ENCODE results near the gene STX18. TPM values are rescaled to one million over a fixed set of nuclear protein-coding genes. Genes with fewer than 3 reads are reported as not detected.

STX18 gene
- polyA plus RNA-seq, 4 donors, result 24.2 to 55.0 (median 38.7) TPM

GRCh38 chr4:4432341-4433125 lies 109.3 kb downstream of the STX18 start:
- no peak for FAIRE-seq
- Histone ChIP-seq H3K27me3 (ENCODE audit: control insufficient read depth in 3 of 3, insufficient read depth in 3 of 3, low read length in 3 of 3) (no peaks in the 10 kb centered on the region), H3K27ac (ENCODE audit: low read depth in 1 of 3, low read length in 2 of 3) (no peak overlapping the region), H3K4me1 (ENCODE audit: control insufficient read depth in 3 of 3, insufficient read depth in 2 of 3, low read depth in 1 of 3, low read length in 2 of 3) (no peaks in the 10 kb centered on the region), H3K9me3 (ENCODE audit: control insufficient read depth in 2 of 2, insufficient read depth in 1 of 2, low read depth in 1 of 2, low read length in 1 of 2) (no peaks in the 10 kb centered on the region), H3K36me3 (ENCODE audit: control insufficient read depth in 3 of 3, insufficient read depth in 2 of 3, low read depth in 1 of 3, low read length in 3 of 3) (peaks cover 0 to 44% (median 15%) of the 10 kb centered on the region in 3 donors), H3K4me3 (ENCODE audit: low read depth in 1 of 3, low read length in 3 of 3) (no peak overlapping the region)
- DNase-seq, result no peak
- WGBS, 3 donors, result 95 to 96% (median 96%) methylated on average over 11 of the region's 11 CpGs

- Histone ChIP-seq H3K27ac (ENCODE audit: low read depth in 1 of 3, low read length in 2 of 3) (no peak overlapping the region), H3K4me3 (ENCODE audit: low read depth in 1 of 3, low read length in 3 of 3) (no peak overlapping the region), H3K27me3 (ENCODE audit: control insufficient read depth in 3 of 3, insufficient read depth in 3 of 3, low read length in 3 of 3) (no peaks in the 10 kb centered on the region), H3K9me3 (ENCODE audit: control insufficient read depth in 2 of 2, insufficient read depth in 1 of 2, low read depth in 1 of 2, low read length in 1 of 2) (no peaks in the 10 kb centered on the region), H3K4me1 (ENCODE audit: control insufficient read depth in 3 of 3, insufficient read depth in 2 of 3, low read depth in 1 of 3, low read length in 2 of 3) (no peaks in the 10 kb centered on the region), H3K36me3 (ENCODE audit: control insufficient read depth in 3 of 3, insufficient read depth in 2 of 3, low read depth in 1 of 3, low read length in 3 of 3) (peaks cover 0 to 41% (median 11%) of the 10 kb centered on the region in 3 donors)
- WGBS, 3 donors, result 70 to 80% (median 77%) methylated on average over 7 of the region's 7 CpGs
- DNase-seq, result peak; percentile 27 to 41
- no peak for FAIRE-seq
Observed at GRCh38 chr4:4430492-4431195, 111.2 kb downstream of the STX18 start.

GRCh38 chr4:4428966-4429875 lies 112.6 kb downstream of the STX18 start:
- Histone ChIP-seq H3K4me1 (ENCODE audit: control insufficient read depth in 3 of 3, insufficient read depth in 2 of 3, low read depth in 1 of 3, low read length in 2 of 3) (peaks cover 0 to 6% (median 0%) of the 10 kb centered on the region in 3 donors), H3K9me3 (ENCODE audit: control insufficient read depth in 2 of 2, insufficient read depth in 1 of 2, low read depth in 1 of 2, low read length in 1 of 2) (no peaks in the 10 kb centered on the region), H3K27me3 (ENCODE audit: control insufficient read depth in 3 of 3, insufficient read depth in 3 of 3, low read length in 3 of 3) (no peaks in the 10 kb centered on the region), H3K4me3 (ENCODE audit: low read depth in 1 of 3, low read length in 3 of 3) (no peak overlapping the region), H3K27ac (ENCODE audit: low read depth in 1 of 3, low read length in 2 of 3) (no peak overlapping the region), H3K36me3 (ENCODE audit: control insufficient read depth in 3 of 3, insufficient read depth in 2 of 3, low read depth in 1 of 3, low read length in 3 of 3) (peaks cover 0 to 49% (median 8%) of the 10 kb centered on the region in 3 donors)
- 92 to 96% (median 93%) methylated on average over 10 of the region's 10 CpGs for WGBS, 3 donors
- FAIRE-seq (no peak), DNase-seq (no peak)

GRCh38 chr4:4427886-4428285 lies 114.0 kb downstream of the STX18 start:
- Histone ChIP-seq H3K4me1 (ENCODE audit: control insufficient read depth in 3 of 3, insufficient read depth in 2 of 3, low read depth in 1 of 3, low read length in 2 of 3) (peaks cover 0 to 12% (median 0%) of the 10 kb centered on the region in 3 donors), H3K9me3 (ENCODE audit: control insufficient read depth in 2 of 2, insufficient read depth in 1 of 2, low read depth in 1 of 2, low read length in 1 of 2) (no peaks in the 10 kb centered on the region), H3K27me3 (ENCODE audit: control insufficient read depth in 3 of 3, insufficient read depth in 3 of 3, low read length in 3 of 3) (no peaks in the 10 kb centered on the region), H3K4me3 (ENCODE audit: low read depth in 1 of 3, low read length in 3 of 3) (no peak overlapping the region), H3K36me3 (ENCODE audit: control insufficient read depth in 3 of 3, insufficient read depth in 2 of 3, low read depth in 1 of 3, low read length in 3 of 3) (peaks cover 0 to 51% (median 9%) of the 10 kb centered on the region in 3 donors), H3K27ac (ENCODE audit: low read depth in 1 of 3, low read length in 2 of 3) (no peak overlapping the region)
- DNase-seq, result no peak
- FAIRE-seq, result no peak
- WGBS, 3 donors, result 58 to 76% (median 66%) methylated on average over 5 of the region's 5 CpGs

- no peak overlapping the region for H3K27ac ChIP-seq (ENCODE audit: low read depth in 1 of 3, low read length in 2 of 3)
- DNase-seq, result no peak
- WGBS, 3 donors, result 79 to 85% (median 84%) methylated on average over 12 of the region's 12 CpGs
- H3K4me1 ChIP-seq (ENCODE audit: control insufficient read depth in 3 of 3, insufficient read depth in 2 of 3, low read depth in 1 of 3, low read length in 2 of 3), result peaks cover 0 to 13% (median 0%) of the 10 kb centered on the region in 3 donors
- no peaks in the 10 kb centered on the region for H3K9me3 ChIP-seq (ENCODE audit: control insufficient read depth in 2 of 2, insufficient read depth in 1 of 2, low read depth in 1 of 2, low read length in 1 of 2)
- H3K4me3 ChIP-seq (ENCODE audit: low read depth in 1 of 3, low read length in 3 of 3), result no peak overlapping the region
- no peaks in the 10 kb centered on the region for H3K27me3 ChIP-seq (ENCODE audit: control insufficient read depth in 3 of 3, insufficient read depth in 3 of 3, low read length in 3 of 3)
- H3K36me3 ChIP-seq (ENCODE audit: control insufficient read depth in 3 of 3, insufficient read depth in 2 of 3, low read depth in 1 of 3, low read length in 3 of 3), result peaks cover 0 to 47% (median 10%) of the 10 kb centered on the region in 3 donors
- FAIRE-seq, result no peak
Observed at GRCh38 chr4:4427121-4427870, 114.6 kb downstream of the STX18 start.

GRCh38 chr4:4426511-4427120 lies 115.2 kb downstream of the STX18 start:
- peaks cover 0 to 13% (median 0%) of the 10 kb centered on the region in 3 donors for H3K4me1 ChIP-seq (ENCODE audit: control insufficient read depth in 3 of 3, insufficient read depth in 2 of 3, low read depth in 1 of 3, low read length in 2 of 3)
- H3K27ac ChIP-seq (ENCODE audit: low read depth in 1 of 3, low read length in 2 of 3), result no peak overlapping the region
- no peak overlapping the region for H3K4me3 ChIP-seq (ENCODE audit: low read depth in 1 of 3, low read length in 3 of 3)
- no peak for FAIRE-seq
- H3K9me3 ChIP-seq (ENCODE audit: control insufficient read depth in 2 of 2, insufficient read depth in 1 of 2, low read depth in 1 of 2, low read length in 1 of 2), result no peaks in the 10 kb centered on the region
- DNase-seq, result no peak
- peaks cover 3 to 47% (median 10%) of the 10 kb centered on the region in 3 donors for H3K36me3 ChIP-seq (ENCODE audit: control insufficient read depth in 3 of 3, insufficient read depth in 2 of 3, low read depth in 1 of 3, low read length in 3 of 3)
- 87 to 94% (median 94%) methylated on average over 11 of the region's 11 CpGs for WGBS, 3 donors
- H3K27me3 ChIP-seq (ENCODE audit: control insufficient read depth in 3 of 3, insufficient read depth in 3 of 3, low read length in 3 of 3), result no peaks in the 10 kb centered on the region

DNA sequence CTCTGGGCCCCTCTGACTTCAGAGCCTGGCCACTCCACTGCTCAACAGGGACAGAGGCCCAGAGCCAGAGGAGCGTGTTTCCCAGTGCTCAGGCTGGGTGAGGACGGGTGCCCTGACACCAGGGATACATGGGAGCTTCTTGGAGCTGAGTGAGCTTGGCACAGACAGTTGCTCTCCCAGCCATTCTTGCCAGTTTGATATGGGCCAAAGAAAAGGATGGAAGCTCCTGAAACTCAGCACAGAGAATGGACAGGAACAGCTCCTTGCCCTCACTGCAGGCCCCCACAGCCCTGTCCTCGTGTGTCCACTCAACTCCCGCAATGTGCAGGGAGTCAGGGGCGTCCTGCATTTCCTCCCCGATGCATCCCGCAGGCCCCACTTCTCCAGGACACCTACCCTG lies 116.2 kb downstream of the STX18 start:
- peaks cover 0 to 13% (median 0%) of the 10 kb centered on the region in 3 donors for H3K4me1 ChIP-seq (ENCODE audit: control insufficient read depth in 3 of 3, insufficient read depth in 2 of 3, low read depth in 1 of 3, low read length in 2 of 3)
- DNase-seq, result no peak
- no peaks in the 10 kb centered on the region for H3K9me3 ChIP-seq (ENCODE audit: control insufficient read depth in 2 of 2, insufficient read depth in 1 of 2, low read depth in 1 of 2, low read length in 1 of 2)
- H3K27me3 ChIP-seq (ENCODE audit: control insufficient read depth in 3 of 3, insufficient read depth in 3 of 3, low read length in 3 of 3), result no peaks in the 10 kb centered on the region
- H3K36me3 ChIP-seq (ENCODE audit: control insufficient read depth in 3 of 3, insufficient read depth in 2 of 3, low read depth in 1 of 3, low read length in 3 of 3), result peaks cover 10 to 51% (median 11%) of the 10 kb centered on the region in 3 donors
- no peak overlapping the region for H3K27ac ChIP-seq (ENCODE audit: low read depth in 1 of 3, low read length in 2 of 3)
- no peak overlapping the region for H3K4me3 ChIP-seq (ENCODE audit: low read depth in 1 of 3, low read length in 3 of 3)
- 90 to 94% (median 93%) methylated on average over 7 of the region's 7 CpGs for WGBS, 3 donors
- FAIRE-seq, result no peak
